NK-92 (cell line): ENCODE measurements around the gene OTOP1.
"Not testable (repeated sequence)": the region's sequence is repeated elsewhere in the genome, so short reads cannot be mapped to it uniquely, and the experiment has no call there.

Source experiments
- DNase-seq: peaks from one replicate; lab custom pipeline; 2025; ENCODE audit not compliant: unreplicated experiment; lab: John Stamatoyannopoulos, UW

The OTOP1 gene

DNA sequence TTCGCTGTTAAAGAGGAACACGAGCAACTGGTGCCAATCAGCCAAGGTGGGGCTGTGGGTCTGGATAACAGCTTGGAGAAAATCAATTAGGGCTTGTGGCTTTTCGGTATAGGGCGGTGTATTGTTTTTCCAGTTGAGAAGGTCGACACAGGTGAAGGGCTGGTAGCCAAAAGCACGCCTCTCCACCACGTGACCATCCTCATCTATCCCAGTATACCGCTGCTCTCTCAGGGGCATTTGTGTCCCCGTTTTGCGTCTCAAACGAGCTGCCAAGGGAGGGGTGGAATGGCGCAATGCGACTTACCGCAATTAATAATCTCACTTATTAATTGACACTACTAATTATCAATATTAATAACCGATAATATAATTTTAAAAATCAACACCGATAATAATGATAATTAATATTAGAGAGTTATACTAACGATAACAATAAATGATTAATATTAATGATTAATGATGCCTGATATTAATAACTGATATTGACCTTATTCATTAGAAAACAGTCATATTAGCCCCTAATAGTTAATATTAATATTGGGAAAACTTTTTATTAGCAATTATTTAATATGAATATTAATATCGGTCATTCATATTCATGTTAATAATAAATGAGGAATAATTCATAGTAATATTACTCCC lies 62.1 kb downstream of the OTOP1 start:
- not testable (repeated sequence) for DNase-seq

DNA sequence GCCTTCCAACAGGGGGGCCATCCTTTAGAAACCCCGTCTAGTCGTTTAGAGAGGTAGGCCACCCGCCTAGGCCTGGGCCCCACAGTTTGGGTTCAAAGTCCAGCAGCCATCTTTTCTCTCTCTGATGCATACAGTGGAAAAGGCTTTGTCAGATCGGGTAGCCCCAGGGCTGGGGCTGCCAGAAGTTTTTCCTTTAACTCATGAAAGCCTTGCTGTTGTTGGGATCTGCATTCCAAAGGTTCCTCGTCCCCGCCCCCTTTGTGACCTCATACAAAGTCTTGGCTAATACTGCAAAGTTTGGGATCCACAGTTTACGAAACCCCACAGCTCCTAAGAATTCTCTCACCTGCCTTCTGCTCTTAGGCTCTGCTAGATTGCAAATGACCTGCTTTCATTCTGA lies 64.5 kb downstream of the OTOP1 start:
- not testable (repeated sequence) for DNase-seq

DNA sequence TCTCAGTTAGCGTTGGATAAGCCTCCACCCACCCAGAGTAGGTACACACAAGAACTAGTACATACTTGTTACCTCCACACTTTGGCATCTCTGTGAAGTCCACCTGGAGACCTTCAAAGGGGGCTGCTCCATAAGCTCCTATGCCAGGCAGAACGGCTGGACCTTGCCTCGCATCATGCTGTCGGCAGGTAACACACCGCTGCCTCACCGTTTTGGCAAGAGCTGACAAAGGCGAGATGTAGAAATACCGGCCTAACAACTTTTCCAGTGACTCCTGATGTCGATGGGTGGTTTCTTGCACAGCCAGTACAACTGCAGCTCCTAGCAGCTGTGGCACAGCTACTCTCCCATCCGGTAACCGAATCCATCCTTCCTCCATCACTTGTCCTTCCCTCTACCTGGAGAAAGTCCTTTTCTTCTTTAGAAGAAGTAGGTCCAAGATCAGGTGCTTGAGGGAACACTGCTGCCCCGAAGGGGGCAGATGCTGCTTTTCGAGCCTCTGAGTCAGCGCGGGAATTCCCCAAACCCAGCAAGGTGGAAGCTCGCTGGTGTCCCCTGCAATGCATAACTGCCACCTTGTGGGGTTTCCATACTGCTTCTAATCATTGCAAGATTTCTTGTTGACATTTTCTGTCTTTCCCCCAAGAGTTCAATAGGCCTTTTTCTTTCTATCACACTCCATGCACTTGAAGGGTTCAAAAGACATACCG lies 65.6 kb downstream of the OTOP1 start:
- DNase-seq = not testable (repeated sequence)

DNA sequence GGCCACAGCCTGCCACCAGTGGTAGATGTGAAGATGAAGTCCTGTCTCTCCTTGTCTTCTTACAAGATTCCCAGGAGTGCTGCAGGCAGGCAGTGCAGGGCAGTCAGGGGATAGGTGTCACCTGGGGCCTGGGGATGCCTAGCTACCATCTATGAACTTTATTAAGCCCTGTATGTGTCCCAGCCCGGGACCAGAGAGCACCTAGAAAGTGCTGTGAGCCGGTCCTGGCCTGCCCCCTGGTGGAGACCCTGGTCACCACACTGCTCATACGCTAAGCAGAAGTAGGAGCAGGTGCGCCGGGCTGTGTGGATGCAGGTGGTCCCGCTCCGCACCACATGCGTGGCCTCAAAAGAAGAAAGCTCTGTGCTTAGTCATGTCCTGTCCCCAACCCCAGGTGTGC lies 81.1 kb downstream of the OTOP1 start:
- not testable (repeated sequence) for DNase-seq

DNA sequence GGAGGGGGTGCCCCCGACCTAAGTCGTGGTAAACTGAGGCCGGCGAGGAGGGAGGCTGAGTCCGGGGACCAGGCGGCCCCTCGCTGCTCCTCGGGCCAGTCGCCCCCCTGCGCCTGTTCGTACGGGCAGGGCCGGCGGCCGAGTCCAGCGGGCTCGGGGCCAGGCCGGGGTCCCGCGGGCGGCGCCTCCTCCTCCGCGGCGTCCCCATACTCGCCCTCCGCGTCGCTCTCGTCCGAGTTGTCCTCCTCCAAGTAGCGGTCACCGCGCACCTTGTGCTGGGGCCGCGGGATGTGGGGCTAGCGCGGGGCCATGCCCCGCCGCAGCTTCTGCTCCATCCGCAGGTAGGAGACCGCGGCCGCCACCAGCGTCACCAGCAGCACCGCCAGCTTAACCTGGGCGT lies 83.4 kb downstream of the OTOP1 start:
- not testable (repeated sequence) for DNase-seq

DNA sequence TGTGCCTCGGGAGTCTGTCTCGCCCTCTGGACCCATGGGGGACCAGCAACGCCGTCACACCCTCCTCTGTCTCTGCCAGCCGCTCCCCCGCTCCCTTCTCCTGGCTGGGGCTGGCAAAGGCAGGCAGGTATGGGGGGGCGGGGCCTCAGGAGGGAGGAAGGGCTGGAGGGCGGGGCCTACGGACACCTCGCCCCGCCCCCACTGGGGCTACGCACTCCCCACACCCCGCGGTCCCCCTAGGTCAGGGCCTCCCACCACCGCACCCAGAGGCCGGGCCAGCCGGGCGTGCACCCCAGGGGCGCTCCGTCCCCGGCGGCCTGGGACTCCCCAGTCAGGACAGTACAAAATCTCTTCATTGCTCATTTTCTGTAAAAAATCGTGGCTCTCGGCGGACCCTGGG lies 84.0 kb downstream of the OTOP1 start:
- not testable (repeated sequence) for DNase-seq

DNA sequence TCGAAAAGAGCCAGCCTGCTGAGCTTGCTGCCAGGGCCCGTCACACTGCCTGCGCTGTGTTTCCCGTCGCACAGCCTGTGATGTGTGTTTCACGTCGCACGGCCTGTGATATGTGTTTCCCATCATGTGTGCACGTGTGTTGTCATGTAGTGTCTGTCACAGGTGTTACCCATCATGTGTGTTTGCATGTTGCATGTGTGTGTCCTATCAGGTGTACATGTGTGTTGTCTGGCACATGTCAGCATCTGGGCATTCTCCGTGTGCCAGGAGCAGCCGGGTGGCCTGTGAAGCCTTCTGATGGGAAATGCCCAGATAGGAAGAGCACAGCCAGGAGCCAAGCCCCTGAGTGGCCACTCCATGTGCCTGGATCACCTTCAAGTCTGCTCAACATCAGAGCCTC lies 85.5 kb downstream of the OTOP1 start:
- not testable (repeated sequence) for DNase-seq
